LNCaP clone FGC (cell line): Measurements from ENCODE around the gene FRMD8.

Experiments used
- DNase-seq: peaks from one replicate; pipeline ENCODE4 v3.0.0-alpha.2; 2011; ENCODE audit warnings: low read depth
- H3K4me3 ChIP-seq: 2 replicates; pipeline ENCODE4 v1.5.1; 2011; ENCODE audit warnings: mild to moderate bottlenecking, low read depth, low read length, control low read depth
- CTCF ChIP-seq: IDR thresholded peaks from 2 replicates; pipeline ENCODE4 v1.5.1; 2012; ENCODE audit warnings: mild to moderate bottlenecking; ENCODE audit not compliant: control insufficient read depth, insufficient read depth; ENCODE audit errors: extremely low read depth

The FRMD8 gene

GRCh38 chr11:65399845-65400244, 13.4 kb downstream of the FRMD8 start:
- TF ChIP-seq CTCF: no peak
- DNase-seq: no peak
- no peak overlapping the region for H3K4me3 ChIP-seq

GRCh38 chr11:65400307-65401072, 14.1 kb downstream of the FRMD8 start:
- DNase-seq: no peak
- no peak for TF ChIP-seq CTCF
- no peak overlapping the region for H3K4me3 ChIP-seq

- no peak overlapping the region for H3K4me3 ChIP-seq
- TF ChIP-seq CTCF: no peak
- DNase-seq: no peak
Measured at GRCh38 chr11:65401073-65401802, 14.8 kb downstream of the FRMD8 start.

GRCh38 chr11:65401803-65402248, 15.4 kb downstream of the FRMD8 start:
- no peak for DNase-seq
- TF ChIP-seq CTCF: no peak
- H3K4me3 ChIP-seq: no peak overlapping the region

- no peak overlapping the region for H3K4me3 ChIP-seq
- TF ChIP-seq CTCF: no peak
- no peak for DNase-seq
Measured at GRCh38 chr11:65402790-65403189, 16.4 kb downstream of the FRMD8 start.

- H3K4me3 ChIP-seq: no peak overlapping the region
- no peak for DNase-seq
- no peak for TF ChIP-seq CTCF
Measured at GRCh38 chr11:65403607-65404121, 17.2 kb downstream of the FRMD8 start.
